Kidney epithelial cell (primary cell): ENCODE data around the gene UVRAG. TPM values are rescaled to one million over a fixed set of nuclear protein-coding genes. Genes with fewer than 3 reads are reported as not detected.

Experiments
- DNase-seq: peaks from one replicate; pipeline ENCODE4 v3.0.0-alpha.2; 2010; ENCODE audit warnings: low read depth
- H3K27me3 ChIP-seq: 2 replicates; pipeline ENCODE4 v1.6.0; 2011; ENCODE audit warnings: low read length; ENCODE audit not compliant: control insufficient read depth, insufficient read depth
- H3K36me3 ChIP-seq: 2 replicates; pipeline ENCODE4 v1.5.1; 2011; ENCODE audit warnings: low read length; ENCODE audit not compliant: control insufficient read depth, insufficient read depth
- H3K4me3 ChIP-seq: 2 replicates; pipeline ENCODE4 v1.5.1; 2011; ENCODE audit warnings: low read depth, mild to moderate bottlenecking, control low read depth, low read length
- CTCF ChIP-seq: IDR thresholded peaks from 2 replicates; pipeline ENCODE4 v1.5.1; 2011; ENCODE audit warnings: mild to moderate bottlenecking, moderate library complexity, low read length, control low read depth, inconsistent platforms; ENCODE audit not compliant: insufficient read depth, poor library complexity, severe bottlenecking
- total RNA-seq: library from RNA; depleted of rRNA; stranded (reverse); fragments of >200 nt; gene quantifications from 2 replicates; pipeline ENCODE4 v1.2.3, GENCODE V29; 2015

Gene UVRAG
- total RNA-seq, 1 donor from 2014 or later, result 16.2 TPM

- TF ChIP-seq CTCF, result peak; percentile 92
- Histone ChIP-seq H3K4me3 (no peak overlapping the region), H3K27me3 (no peaks in the 10 kb centered on the region), H3K36me3 (no peaks in the 10 kb centered on the region)
- DNase-seq, result no peak
Measured at GRCh38 chr11:75802913-75803820, 11.8 kb upstream of the UVRAG start.

GRCh38 chr11:75809111-75809510 is 5.9 kb upstream of the UVRAG start:
- no peak for TF ChIP-seq CTCF
- no peaks in the 10 kb centered on the region for H3K36me3 ChIP-seq
- no peaks in the 10 kb centered on the region for H3K27me3 ChIP-seq
- H3K4me3 ChIP-seq, result no peak overlapping the region
- no peak for DNase-seq

- H3K27me3 ChIP-seq, result no peaks in the 10 kb centered on the region
- no peak overlapping the region for H3K4me3 ChIP-seq
- DNase-seq, result no peak
- H3K36me3 ChIP-seq, result no peaks in the 10 kb centered on the region
- TF ChIP-seq CTCF, result no peak
Measured at GRCh38 chr11:75809991-75810390, 5.0 kb upstream of the UVRAG start.

- Histone ChIP-seq H3K36me3 (no peaks in the 10 kb centered on the region), H3K4me3 (no peak overlapping the region), H3K27me3 (no peaks in the 10 kb centered on the region)
- TF ChIP-seq CTCF, result no peak
- DNase-seq, result no peak
Measured at GRCh38 chr11:75810637-75811390, 4.2 kb upstream of the UVRAG start.

GRCh38 chr11:75811485-75811884 is 3.5 kb upstream of the UVRAG start:
- Histone ChIP-seq H3K4me3 (no peak overlapping the region), H3K36me3 (no peaks in the 10 kb centered on the region), H3K27me3 (no peaks in the 10 kb centered on the region)
- TF ChIP-seq CTCF, result no peak
- DNase-seq, result no peak
